Epithelial cell of esophagus (primary cell): ENCODE results near the gene TDRD1.

Experiments used
- DNase-seq: peaks from one replicate; pipeline ENCODE4 v3.0.0; 2010; ENCODE audit warnings: low read depth
- H3K4me3 ChIP-seq: 2 replicates; pipeline ENCODE4 v1.5.1; 2011; ENCODE audit warnings: mild to moderate bottlenecking, low read length, control low read depth
- TF ChIP-seq, protein P1 (sequence below): IDR thresholded peaks from 2 replicates; pipeline ENCODE4 v1.5.1; 2011; ENCODE audit warnings: low read depth, mild to moderate bottlenecking, low read length, control low read depth, inconsistent platforms; ENCODE audit not compliant: insufficient read depth; ENCODE audit errors: missing control alignments

TDRD1 gene

DNA sequence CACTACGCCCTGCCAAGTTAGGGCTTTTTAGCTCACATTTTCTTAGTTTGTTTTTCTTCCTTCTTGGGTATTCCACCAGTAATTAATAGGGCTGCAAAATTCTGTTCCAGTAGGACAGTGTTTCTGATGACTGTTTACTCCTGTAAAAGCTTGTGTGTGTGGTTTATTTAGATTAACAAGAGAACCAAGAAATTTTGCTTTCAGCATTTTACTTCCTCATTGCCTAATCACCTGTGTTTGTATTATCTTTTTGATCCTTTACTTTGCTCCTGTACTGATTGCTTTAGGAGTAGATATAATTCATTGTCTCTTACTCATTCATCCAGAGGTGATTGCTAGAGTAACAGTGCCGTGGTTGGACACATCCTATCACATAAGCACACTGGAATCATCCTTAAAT, 27.7 kb downstream of the TDRD1 start:
- TF ChIP-seq, protein P1, sequence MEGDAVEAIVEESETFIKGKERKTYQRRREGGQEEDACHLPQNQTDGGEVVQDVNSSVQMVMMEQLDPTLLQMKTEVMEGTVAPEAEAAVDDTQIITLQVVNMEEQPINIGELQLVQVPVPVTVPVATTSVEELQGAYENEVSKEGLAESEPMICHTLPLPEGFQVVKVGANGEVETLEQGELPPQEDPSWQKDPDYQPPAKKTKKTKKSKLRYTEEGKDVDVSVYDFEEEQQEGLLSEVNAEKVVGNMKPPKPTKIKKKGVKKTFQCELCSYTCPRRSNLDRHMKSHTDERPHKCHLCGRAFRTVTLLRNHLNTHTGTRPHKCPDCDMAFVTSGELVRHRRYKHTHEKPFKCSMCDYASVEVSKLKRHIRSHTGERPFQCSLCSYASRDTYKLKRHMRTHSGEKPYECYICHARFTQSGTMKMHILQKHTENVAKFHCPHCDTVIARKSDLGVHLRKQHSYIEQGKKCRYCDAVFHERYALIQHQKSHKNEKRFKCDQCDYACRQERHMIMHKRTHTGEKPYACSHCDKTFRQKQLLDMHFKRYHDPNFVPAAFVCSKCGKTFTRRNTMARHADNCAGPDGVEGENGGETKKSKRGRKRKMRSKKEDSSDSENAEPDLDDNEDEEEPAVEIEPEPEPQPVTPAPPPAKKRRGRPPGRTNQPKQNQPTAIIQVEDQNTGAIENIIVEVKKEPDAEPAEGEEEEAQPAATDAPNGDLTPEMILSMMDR, result no peak
- peak; percentile 17 for DNase-seq
- H3K4me3 ChIP-seq, result no peak overlapping the region

DNA sequence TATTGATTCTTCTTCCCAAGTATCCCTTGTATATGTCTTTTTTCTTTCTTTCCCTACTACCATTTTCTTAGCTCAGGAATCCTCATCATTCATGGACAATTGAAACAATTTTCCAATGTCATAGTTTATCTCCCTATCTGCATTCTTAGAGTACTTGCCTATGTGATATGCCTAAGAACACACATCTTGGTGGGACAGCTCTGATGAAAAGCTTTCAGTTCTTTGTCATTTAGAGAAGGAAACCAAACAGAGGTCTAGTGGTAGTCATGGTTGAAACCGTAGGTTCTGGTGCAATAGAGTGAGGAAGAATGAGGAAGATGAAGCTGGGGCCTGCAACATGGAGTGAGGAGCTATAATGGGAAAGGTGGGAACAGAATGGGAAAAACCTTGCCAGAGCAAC, 28.2 kb downstream of the TDRD1 start:
- TF ChIP-seq, protein P1, result no peak
- DNase-seq, result no peak
- H3K4me3 ChIP-seq, result no peak overlapping the region

DNA sequence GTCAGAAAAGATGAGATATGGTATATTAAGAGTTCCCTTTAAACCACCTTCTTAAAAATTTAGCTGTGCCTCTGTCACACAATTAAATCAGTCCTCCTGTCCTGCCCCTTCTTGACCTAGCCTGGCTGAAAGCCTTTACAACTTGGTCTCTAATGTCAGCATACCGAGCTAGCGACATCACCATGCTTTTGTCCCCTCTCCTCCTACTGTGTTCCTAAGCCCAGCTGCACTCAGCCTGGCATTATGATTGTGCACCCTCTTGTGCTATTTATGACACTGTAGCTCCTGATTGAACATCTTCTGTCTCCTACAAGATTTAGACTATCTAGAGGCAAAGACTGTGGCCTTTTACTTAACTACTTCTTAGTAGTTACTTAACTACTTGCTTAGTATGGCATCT, 29.2 kb downstream of the TDRD1 start:
- no peak for DNase-seq
- no peak overlapping the region for H3K4me3 ChIP-seq
- TF ChIP-seq, protein P1, result no peak

DNA sequence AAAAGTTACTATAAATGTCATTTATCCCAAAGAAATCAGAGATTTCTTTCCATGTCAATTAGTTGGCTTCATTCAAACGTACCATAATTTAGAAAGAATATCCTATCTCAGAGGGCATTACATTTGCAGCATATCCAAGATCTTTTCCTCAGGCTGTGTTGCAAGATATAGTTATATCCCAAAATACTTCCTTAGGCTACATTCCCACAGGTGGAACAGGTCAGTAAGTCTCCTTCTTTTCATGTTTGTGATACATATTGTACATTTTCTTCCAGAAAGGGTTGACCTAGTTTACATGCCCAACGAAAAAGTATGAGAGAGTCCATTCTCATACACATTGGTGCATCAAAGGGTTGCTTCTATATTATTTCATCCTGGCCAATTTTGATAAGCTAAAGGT, 33.0 kb downstream of the TDRD1 start:
- TF ChIP-seq, protein P1, result no peak
- DNase-seq, result no peak
- H3K4me3 ChIP-seq, result no peak overlapping the region

DNA sequence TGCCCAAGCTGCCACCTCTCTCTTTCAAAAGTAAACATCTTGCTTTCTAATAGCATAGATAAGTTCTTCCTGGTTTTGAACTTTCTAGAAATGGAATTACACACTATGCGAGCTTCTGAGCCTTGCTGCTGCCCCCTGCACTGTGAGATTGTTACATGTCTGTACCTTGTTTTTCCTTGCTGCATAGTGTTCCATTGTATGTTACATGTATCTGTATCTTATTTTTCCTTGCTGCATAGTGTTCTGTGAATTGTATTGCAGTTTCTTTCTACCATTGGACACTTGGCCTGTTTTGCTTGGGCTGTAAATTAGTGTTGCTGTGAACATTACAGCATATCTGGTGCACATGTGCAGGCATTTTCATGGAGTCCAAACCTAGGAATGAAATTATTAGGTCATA, 35.9 kb downstream of the TDRD1 start:
- no peak overlapping the region for H3K4me3 ChIP-seq
- no peak for DNase-seq
- TF ChIP-seq, protein P1, result no peak

DNA sequence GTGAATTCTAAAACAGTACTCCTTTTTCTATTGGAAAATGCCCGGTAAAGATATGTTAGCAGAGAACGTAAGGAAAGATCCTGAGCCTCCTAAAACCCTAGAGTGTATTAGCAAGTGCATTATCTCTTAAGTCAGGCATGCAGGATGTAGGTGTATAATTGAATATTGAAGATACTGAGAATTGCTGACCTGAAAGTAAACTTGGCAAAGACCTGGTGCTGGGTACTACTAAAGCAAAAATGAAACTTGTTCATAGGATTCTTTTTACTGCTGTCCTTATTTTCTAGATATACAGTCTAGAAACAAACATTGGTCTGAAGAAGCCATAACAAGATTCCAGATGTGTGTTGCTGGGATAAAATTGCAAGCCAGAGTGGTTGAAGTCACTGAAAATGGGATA, 41.1 kb downstream of the TDRD1 start:
- no peak for DNase-seq
- TF ChIP-seq, protein P1, result no peak

DNA sequence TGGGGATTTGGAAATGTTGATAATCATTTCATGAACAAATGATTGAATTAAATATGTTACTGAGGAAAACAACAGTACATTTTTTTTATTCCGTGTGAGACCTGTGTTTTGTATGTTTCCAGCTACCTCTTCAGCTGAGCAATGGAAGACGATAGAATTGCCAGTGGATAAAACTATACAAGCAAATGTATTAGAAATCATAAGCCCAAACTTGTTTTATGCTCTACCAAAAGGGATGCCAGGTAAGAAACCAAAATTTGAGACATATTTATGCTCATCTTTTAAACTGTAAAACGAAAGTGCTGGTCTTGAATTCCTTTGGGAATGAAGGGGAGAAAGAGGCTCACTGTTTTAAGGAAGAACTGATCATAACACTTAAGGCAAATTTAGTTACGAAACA, 42.1 kb downstream of the TDRD1 start:
- DNase-seq, result peak; percentile 9
- TF ChIP-seq, protein P1, result no peak

More for the DNA sequence above, 41.1 kb downstream of the TDRD1 start:
- H3K4me3 ChIP-seq, result no peak overlapping the region

More for the DNA sequence above, 42.1 kb downstream of the TDRD1 start:
- H3K4me3 ChIP-seq, result no peak overlapping the region
